Uterus (tissue), 4 donors: ENCODE measurements around the gene GSE1. TPM values are rescaled to one million over a fixed set of nuclear protein-coding genes. Genes with fewer than 3 reads are reported as not detected.

Experiments used
- DNase-seq, 2 donors: peaks; one replicate each; pipeline ENCODE4 v3.0.0-alpha.2; 2019 to 2020
- H3K27ac ChIP-seq, 2 donors: fragments of 200-600 bp; sonication (generic); 1 replicate in 1 of 2; 2 replicates in 1 of 2; pipeline ENCODE4 v1.5.1; 2016 to 2018
- H3K27me3 ChIP-seq, 2 donors: fragments of 200-600 bp; sonication (generic); one replicate each; pipeline ENCODE4 v1.5.1; 2018 to 2019; ENCODE audit warnings: control low read depth in 1 of 2
- H3K36me3 ChIP-seq, 2 donors: fragments of 200-600 bp; sonication (generic); one replicate each; pipeline ENCODE4 v1.5.1; 2019; ENCODE audit warnings: control low read depth in 1 of 2
- H3K4me1 ChIP-seq, 2 donors: fragments of 200-600 bp; sonication (generic); one replicate each; pipeline ENCODE4 v1.5.1; 2018 to 2019; ENCODE audit warnings: control low read depth in 1 of 2
- H3K4me3 ChIP-seq, 2 donors: fragments of 200-600 bp; sonication (generic); 1 replicate in 1 of 2; 2 replicates in 1 of 2; pipeline ENCODE4 v1.5.1; 2018 to 2019; ENCODE audit warnings: mild to moderate bottlenecking in 1 of 2
- H3K9me3 ChIP-seq, 2 donors: fragments of 200-600 bp; sonication (generic); one replicate each; pipeline ENCODE4 v1.5.1; 2019; ENCODE audit warnings: control low read depth in 1 of 2
- CTCF ChIP-seq, 4 experiments: fragments of 200-600 bp in 2 of 4; fragments of 450-650 bp in 2 of 4; sonication (generic) in 2 of 4; IDR thresholded peaks; one replicate each; pipeline ENCODE4 v1.5.1; 2016 to 2019; ENCODE audit warnings: antibody characterized with exemption in 4 of 4, mild to moderate bottlenecking in 2 of 4, moderate library complexity in 1 of 4
- POLR2A ChIP-seq, 2 donors: fragments of 450-650 bp; IDR thresholded peaks; one replicate each; pipeline ENCODE4 v1.6.1; 2016; ENCODE audit warnings: antibody characterized with exemption in 2 of 2, mild to moderate bottlenecking in 1 of 2, moderate library complexity in 1 of 2
- intact Hi-C: fragments of 100-400 bp; cut with DNase I; formaldehyde crosslinking; loops from one replicate; pipeline ENCODE4 v1.15.1; 2023; ENCODE audit warnings: low total_unique reads
- total RNA-seq, 4 donors: library from RNA; depleted of rRNA in 3 of 4; stranded (reverse); fragments of >200 nt in 3 of 4; gene quantifications; one replicate each; pipeline versions ENCODE4 v1.1.0 to v1.2.4, GENCODE V29; 2014 to 2023
- donor health status: DM: yes; HTN: yes; CAD: no.

The GSE1 gene
- total RNA-seq, 4 donors from 2014 or later = 32.6 to 128 (median 73.9) TPM

- Histone ChIP-seq H3K27me3 (no peaks in the 10 kb centered on the region), H3K4me1 (peaks cover 0 to 28% of the 10 kb centered on the region in 2 donors), H3K9me3 (no peaks in the 10 kb centered on the region), H3K4me3 (no peak overlapping the region), H3K36me3 (no peaks in the 10 kb centered on the region), H3K27ac (peak overlapping the region in 1 of 2 donors; percentile 82)
- intact Hi-C loops = no loop called here
- no peak for DNase-seq
- TF ChIP-seq CTCF (IDR thresholded peaks at IDR 0.05) (no peak), POLR2A (IDR thresholded peaks at IDR 0.05) (no peak)
Observed at GRCh38 chr16:85649411-85650134, 36.5 kb downstream of the GSE1 start.

- Histone ChIP-seq H3K4me1 (peaks cover 0 to 28% of the 10 kb centered on the region in 2 donors), H3K36me3 (no peaks in the 10 kb centered on the region), H3K4me3 (no peak overlapping the region), H3K27ac (peak overlapping the region; percentile 1 to 82), H3K27me3 (no peaks in the 10 kb centered on the region), H3K9me3 (no peaks in the 10 kb centered on the region)
- TF ChIP-seq CTCF (IDR thresholded peaks at IDR 0.05) (no peak), POLR2A (IDR thresholded peaks at IDR 0.05) (no peak)
- DNase-seq = no peak
- intact Hi-C loops = no loop called here
Observed at GRCh38 chr16:85650135-85650843, 37.2 kb downstream of the GSE1 start.

DNA sequence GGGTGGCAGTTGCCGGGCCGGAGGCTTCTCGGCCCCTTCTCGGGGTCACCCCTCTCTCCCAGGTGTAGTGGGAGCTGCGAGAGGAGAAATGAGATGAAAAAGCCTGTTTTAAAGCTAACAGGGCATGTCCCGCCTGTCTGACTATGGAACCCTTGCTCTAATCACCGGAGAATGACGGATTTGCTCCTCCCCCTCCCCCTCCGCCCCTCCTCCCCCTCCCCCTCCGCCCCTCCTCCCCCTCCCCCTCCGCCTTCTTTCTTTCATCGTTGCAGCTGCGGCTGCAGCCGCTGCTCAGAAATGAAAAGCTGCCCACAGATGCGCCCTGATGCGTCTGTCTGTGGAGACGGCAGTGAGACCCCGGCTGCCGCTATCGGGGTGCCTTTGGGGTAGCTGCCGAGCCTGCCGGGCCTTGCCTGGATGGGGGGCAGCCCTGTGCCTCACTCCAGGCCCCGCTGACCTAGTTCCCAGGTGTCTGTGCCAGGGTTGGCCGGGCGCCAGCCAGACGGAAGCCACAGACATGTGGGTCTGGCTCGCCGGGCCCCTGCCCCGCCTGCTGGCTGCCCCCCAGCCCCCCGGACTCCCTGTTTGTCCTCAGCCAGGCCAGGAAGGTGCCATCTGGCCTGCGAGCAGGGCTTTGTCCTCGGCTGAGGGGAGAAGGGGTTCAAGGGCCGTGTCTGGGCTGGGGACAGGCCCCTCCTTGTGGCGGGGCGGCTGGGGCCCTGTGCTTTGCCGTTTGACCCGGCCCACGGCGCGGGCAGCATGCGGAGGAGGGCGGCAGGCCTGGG is 37.9 kb downstream of the GSE1 start:
- no peaks in the 10 kb centered on the region for H3K9me3 ChIP-seq
- no peaks in the 10 kb centered on the region for H3K36me3 ChIP-seq
- H3K4me1 ChIP-seq = peaks cover 0 to 28% of the 10 kb centered on the region in 2 donors
- no peak overlapping the region for H3K4me3 ChIP-seq
- intact Hi-C loops = no loop called here
- H3K27me3 ChIP-seq = no peaks in the 10 kb centered on the region
- peak overlapping the region; percentile 61 to 82 for H3K27ac ChIP-seq
- peak; percentile 58 to 67 for DNase-seq
- TF ChIP-seq CTCF (IDR thresholded peaks at IDR 0.05) = no peak

GRCh38 chr16:85651629-85652430 is 38.7 kb downstream of the GSE1 start:
- intact Hi-C loops = no loop called here
- peak; percentile 51 to 72 for DNase-seq
- Histone ChIP-seq H3K27ac (peak overlapping the region; percentile 76 to 82), H3K27me3 (no peaks in the 10 kb centered on the region), H3K4me1 (peaks cover 0 to 28% of the 10 kb centered on the region in 2 donors), H3K9me3 (no peaks in the 10 kb centered on the region), H3K36me3 (no peaks in the 10 kb centered on the region), H3K4me3 (no peak overlapping the region)
- TF ChIP-seq CTCF (IDR thresholded peaks at IDR 0.05) (no peak), POLR2A (IDR thresholded peaks at IDR 0.05) (no peak)
